Colon (tissue), 2 donors: ENCODE results near the gene C2CD3.

Experiments used
- FAIRE-seq: peaks from 2 replicates; lab custom pipeline; 2012; peaks lifted over from hg19 to GRCh38; lab: Jason Lieb, UNC
- donor health status: control.
- donor health status: control.

The C2CD3 gene

GRCh38 chr11:74170694-74171629, at the start of gene C2CD3, which contains the start of gene PPME1:
C2CD3 (minus strand) TSS chr11:74171002; CDS start chr11:74170792, 210 bp downstream.
PPME1 (plus strand) TSS chr11:74171289; CDS start chr11:74171422, 133 bp downstream.
- peak; percentile 55 for FAIRE-seq

GRCh38 chr11:74220376-74220775, 49.6 kb upstream of the C2CD3 start:
- no peak for FAIRE-seq

DNA sequence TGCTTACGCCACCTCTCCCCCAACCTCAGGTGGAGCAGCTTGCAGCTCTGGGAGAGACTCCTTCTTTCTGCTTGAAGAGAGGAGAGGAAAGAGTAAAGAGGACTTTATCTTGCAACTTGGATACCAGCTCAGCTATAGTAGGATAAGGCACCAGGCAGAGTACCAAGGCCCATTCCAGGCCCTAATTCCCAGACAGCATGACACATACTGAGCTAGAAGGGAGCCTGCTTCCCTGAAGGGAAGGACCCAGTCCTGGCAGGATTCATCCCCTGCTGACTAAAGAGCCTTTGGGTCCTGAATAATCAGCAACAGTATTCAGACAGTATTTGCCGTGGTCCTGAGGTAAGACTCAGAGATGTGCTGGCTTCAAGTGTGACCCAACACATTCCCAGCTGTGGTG, 41.7 kb upstream of the C2CD3 start:
- FAIRE-seq = no peak

GRCh38 chr11:74208507-74208906, 37.7 kb upstream of the C2CD3 start:
- no peak for FAIRE-seq

DNA sequence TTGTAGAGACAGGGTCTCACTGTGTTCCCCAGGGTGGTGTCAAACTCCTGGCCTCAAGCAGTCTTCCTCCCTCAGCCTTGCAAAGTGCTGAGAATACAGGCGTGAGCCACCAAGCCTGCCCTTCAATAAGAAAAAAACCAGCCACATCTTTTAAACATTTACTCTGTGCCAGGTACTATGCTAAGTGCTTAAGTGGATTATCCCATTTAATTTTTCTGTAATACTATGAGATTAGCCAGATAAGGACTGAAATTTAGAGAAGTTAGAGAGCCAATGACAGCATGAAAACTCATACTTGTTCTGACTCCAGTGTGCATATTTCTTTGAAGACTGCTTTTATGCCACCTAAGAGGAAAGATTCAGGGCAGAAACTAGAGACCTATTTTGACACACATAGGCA, 35.9 kb upstream of the C2CD3 start:
- no peak for FAIRE-seq

GRCh38 chr11:74205181-74205580, 34.4 kb upstream of the C2CD3 start:
- FAIRE-seq = no peak

DNA sequence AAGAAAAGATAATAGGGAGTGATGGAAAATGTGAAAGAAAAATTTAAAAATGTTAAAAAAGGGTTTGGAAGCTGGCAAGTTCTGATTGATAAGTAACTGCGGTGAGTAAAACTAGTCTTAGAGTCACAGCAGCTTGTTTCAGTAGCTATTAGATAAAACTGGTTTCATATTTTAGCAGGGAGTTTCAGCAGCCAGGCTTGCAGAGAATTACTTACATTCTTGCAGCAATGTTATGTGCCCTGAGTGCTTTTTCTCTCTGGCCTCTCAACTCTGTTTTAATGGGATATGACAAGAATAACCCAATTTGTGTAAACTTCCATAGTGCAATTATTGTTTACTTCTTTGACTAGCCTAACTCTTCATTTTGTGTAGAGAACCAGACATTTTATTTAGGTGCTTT, 33.9 kb upstream of the C2CD3 start:
- no peak for FAIRE-seq

- no peak for FAIRE-seq
Measured at GRCh38 chr11:74203966-74204365, 33.2 kb upstream of the C2CD3 start.

DNA sequence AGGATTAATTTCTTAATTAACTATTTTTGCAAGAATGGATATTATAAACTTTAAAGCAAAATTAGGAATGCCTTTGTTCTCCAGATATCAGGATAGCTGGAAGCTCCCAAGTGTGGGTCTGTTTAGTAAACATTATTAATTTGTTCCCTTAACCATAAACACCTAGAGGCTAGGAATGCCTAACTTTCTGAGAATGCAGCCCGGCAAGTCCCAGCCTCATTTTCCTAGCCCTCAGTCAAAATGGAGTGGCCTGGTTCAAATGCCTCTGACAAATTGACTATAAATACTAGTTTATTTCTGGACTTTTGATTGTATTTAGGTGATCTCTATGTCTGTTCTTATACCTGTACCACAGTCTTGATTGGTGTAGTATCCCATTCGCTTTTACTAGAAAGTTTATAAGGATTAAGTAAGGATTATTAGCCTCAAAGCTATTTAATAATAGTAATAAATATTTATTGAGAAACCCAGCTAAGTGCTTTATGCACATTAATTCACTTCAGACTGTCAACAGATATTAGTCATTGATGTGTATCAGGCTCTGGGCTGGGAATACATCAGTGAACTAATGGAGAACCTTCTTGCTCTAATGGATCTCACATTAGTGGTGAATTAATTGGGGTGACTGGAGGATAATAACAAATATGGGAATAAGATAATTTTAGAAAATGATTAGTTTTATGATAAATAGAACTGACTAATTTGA, 26.1 kb upstream of the C2CD3 start:
- no peak for FAIRE-seq

- no peak for FAIRE-seq
Measured at GRCh38 chr11:74195828-74196227, 25.0 kb upstream of the C2CD3 start.

DNA sequence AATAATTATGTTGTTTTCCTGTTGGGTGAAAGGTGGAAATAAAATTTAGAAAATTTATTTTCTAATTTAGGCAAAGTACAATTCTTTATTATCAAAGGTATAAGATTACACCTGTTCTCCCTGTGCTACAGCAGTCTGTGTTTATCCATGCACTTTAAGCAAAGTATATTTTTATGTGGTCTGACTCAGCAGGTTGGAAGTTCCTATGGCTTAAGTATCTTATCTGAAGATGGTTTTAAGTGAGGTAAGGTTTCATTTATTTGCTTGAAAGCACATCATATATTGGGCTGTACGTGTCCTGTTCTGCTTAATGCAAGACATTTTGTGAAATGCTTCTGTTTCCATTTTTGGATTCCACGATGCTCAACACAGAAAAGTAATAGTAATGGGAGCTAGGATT, 14.9 kb upstream of the C2CD3 start:
- FAIRE-seq = no peak

DNA sequence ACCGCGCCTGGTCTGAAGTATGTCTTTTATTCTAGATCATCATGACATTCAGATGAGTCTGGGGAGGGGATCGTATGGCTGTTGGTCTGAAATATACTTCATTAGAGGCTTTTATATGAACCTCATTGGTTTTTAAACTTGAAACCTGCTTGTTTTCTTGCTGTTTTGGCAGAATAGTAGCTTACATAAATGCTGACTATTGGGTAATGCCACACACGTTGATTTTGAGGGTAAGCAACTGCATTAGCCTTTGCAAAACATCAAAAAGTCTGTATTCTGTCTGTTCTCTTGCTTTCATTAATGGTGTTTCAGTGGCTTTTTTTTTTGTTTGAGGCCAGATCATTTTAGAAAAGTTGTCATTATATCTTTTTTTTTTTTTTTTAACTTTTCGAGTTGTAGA, 14.5 kb upstream of the C2CD3 start:
- no peak for FAIRE-seq

DNA sequence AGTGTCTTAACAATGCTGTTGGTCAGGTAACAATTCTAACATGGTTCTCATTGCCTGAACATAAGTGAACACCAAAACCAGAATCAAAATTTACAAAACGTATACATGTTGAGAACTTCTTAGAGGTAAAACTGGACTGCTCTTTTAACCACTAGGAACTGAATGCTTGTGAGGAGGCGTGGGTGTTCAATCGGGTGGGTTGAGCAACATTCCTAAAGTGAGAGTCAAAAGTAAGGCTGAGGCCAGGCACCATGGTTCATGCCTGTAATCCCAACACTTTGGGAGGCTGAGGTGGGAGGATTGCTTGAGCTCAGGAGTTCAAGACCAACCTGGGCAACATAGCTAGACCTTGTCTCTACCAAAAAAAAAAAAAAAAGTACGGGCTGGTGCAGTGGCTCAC, 11.8 kb upstream of the C2CD3 start:
- no peak for FAIRE-seq

- no peak for FAIRE-seq
Measured at GRCh38 chr11:74179234-74180052, 8.6 kb upstream of the C2CD3 start.

GRCh38 chr11:74175920-74176319, 5.1 kb upstream of the C2CD3 start:
- no peak for FAIRE-seq

DNA sequence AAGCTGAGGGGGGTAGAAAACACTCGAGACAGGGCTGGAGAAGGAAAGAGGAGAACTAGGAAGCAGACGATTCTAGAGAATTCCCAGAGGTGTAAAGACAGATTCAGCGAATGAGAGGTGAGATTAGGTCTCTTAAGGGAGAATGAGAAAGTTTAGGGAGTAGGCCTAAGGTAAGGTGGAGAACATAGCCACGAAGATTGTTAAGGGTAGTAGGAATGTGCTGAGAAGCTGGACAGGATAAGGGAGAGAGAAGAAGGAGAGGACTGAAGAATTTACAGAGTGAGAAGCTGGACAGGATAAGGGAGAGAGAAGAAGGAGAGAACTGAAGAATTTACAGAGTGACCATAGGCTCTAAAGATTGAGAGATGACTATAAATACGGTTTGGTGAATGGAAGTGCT, 1.2 kb upstream of the C2CD3 start:
- FAIRE-seq = no peak

GRCh38 chr11:74171630-74171968, 797 bp upstream of the C2CD3 start:
- FAIRE-seq = no peak

DNA sequence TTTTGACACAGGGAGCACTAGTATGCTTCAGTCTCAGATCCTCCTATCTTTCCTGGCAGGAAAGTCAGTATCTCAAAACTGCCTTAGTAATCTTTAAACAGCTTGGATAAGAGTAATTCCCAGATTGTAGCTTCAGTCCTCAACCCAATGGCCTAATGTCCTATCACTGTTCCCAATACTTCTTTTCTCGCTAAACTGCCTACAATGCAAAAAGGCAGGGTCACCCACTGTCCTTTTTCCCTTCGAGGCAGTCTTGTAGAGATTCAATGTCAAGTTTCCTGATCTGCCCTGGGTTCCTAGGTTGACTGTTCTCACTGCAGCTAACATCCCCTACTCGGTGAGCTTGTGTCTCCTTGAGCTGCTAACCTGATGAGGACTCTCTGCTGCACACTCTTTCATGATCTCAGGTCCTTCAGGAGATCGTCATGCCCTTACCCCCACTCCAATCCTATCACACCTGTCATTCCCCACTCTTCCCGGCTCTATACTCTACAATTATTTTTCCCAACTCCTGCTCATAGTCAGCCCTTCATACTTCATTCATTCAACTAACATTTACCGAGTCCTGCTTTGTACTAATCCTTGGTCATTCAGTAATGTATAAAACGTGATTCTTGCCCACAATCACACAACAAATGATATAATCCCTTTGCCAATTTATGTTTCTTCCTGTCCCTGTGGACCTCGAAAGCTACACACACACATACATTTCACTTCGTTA, 904 bp downstream of the C2CD3 start:
- FAIRE-seq = no peak

- FAIRE-seq = no peak
Measured at GRCh38 chr11:74168838-74169237, 2.0 kb downstream of the C2CD3 start.

DNA sequence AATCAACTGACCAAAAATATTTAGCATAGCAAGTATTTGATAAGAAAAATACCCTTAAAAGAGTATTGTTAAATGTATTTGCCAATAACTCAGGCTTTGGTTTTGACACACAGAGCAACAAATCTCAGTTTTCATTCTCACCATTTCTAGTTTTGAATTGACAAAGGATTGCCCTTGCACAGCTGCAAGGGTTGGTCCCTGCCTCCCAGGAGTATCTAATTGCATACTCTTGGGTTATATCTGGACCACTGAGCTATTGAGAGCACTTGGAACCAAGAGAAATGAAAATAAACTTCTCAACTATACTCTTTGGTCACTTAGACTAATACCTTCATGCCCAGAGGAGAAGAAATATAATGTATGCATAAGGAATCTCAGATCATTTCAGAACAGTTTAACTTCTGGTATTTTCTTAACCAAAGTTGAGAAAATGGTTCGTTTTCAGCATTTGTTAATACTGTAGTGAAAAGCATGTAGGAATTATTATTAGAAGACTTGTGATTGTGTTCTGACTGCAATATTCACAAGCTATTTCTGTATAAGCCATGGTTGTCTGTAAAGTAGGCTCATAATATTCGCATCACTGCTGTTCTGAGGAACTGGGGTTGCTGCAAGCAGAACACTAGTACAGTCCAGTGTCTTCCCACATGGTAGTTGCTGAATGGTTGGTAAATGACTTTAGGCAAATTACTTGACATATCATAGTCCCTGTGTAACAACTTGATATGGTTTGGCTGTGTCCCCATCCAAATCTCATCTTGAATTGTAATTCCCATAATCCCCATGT, 7.9 kb downstream of the C2CD3 start:
- no peak for FAIRE-seq

DNA sequence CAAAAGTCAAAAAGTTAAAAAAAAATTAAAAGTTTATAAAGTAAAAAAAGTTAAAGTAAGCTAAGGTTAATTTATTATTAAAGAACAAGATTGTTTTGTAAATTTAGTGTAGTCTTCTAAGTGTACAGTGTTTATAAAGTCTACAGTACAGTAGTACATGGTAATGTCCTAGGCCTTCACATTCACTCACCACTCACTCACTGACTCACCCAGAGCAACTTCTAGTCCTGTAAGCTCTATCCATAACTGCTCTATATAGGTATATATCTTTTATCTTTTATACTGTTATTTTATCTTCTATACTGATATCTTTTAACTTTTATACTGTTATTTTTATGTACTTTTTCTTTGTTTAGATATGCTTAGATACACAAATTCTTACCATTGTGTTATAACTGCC, 11.2 kb downstream of the C2CD3 start:
- FAIRE-seq = no peak
